Measurements from ENCODE around the gene ABTB2.

DNA sequence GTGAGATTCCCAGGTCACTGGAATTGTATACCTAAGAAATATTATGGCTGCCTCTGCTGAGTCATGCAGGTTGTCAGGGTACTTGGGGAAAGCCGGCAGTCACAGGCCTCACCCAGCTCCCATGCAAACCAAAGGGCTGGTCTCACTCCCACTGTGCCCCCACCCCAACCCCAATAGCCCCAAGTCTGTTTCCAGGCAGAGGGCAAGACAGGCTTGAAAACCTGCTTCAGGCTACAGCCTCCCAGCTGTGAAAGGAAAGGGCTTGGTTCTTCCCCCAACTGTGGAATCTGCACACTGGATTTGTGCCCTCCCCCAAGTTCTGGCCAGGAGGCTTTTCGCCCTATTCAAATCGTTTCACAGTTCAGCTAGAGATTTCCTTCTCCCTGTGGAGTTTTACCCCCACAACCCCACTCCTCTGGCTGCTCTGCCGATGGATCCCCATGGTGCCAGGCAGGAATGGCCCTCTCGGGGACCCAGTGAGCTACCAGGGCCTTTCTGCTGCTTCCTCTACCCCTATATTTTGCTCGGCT lies 37.0 kb upstream of the ABTB2 start:
- TF ChIP-seq, protein P1, sequence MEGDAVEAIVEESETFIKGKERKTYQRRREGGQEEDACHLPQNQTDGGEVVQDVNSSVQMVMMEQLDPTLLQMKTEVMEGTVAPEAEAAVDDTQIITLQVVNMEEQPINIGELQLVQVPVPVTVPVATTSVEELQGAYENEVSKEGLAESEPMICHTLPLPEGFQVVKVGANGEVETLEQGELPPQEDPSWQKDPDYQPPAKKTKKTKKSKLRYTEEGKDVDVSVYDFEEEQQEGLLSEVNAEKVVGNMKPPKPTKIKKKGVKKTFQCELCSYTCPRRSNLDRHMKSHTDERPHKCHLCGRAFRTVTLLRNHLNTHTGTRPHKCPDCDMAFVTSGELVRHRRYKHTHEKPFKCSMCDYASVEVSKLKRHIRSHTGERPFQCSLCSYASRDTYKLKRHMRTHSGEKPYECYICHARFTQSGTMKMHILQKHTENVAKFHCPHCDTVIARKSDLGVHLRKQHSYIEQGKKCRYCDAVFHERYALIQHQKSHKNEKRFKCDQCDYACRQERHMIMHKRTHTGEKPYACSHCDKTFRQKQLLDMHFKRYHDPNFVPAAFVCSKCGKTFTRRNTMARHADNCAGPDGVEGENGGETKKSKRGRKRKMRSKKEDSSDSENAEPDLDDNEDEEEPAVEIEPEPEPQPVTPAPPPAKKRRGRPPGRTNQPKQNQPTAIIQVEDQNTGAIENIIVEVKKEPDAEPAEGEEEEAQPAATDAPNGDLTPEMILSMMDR (IDR thresholded peaks at IDR 0.05) = no peak
- no peak for TF ChIP-seq POLR2A (IDR thresholded peaks at IDR 0.05)

All from body of pancreas (tissue), 4 donors.